Smooth muscle cell (in vitro differentiated cells): ENCODE results near the gene MACROD2. TPM values are rescaled to one million over a fixed set of nuclear protein-coding genes. Genes with fewer than 3 reads are reported as not detected.

Experiments used
- DNase-seq: peaks from one replicate; lab custom pipeline; 2025; ENCODE audit not compliant: unreplicated experiment; lab: John Stamatoyannopoulos, UW
- H2AFZ ChIP-seq: fragments of 200-600 bp; sonication (generic); 2 replicates; pipeline ENCODE4 v1.6.0; 2016; ENCODE audit warnings: antibody characterized with exemption, low read depth, mild to moderate bottlenecking
- H3F3A ChIP-seq: fragments of 200-600 bp; sonication (generic); 2 replicates; pipeline ENCODE4 v1.6.0; 2017; ENCODE audit warnings: antibody characterized with exemption, low read depth
- H3K27ac ChIP-seq: fragments of 200-600 bp; sonication (generic); 2 replicates; pipeline ENCODE4 v1.5.1; 2016; ENCODE audit warnings: low read depth, mild to moderate bottlenecking
- H3K27me3 ChIP-seq: fragments of 200-600 bp; sonication (generic); 2 replicates; pipeline ENCODE4 v1.6.1; 2016; ENCODE audit warnings: low read depth, mild to moderate bottlenecking
- H3K36me3 ChIP-seq: fragments of 200-600 bp; sonication (generic); 2 replicates; pipeline ENCODE4 v1.5.1; 2016; ENCODE audit warnings: low read depth
- H3K4me1 ChIP-seq: fragments of 200-600 bp; sonication (generic); 2 replicates; pipeline ENCODE4 v1.5.1; 2016; ENCODE audit warnings: low read depth
- H3K4me2 ChIP-seq: fragments of 200-600 bp; sonication (generic); 2 replicates; pipeline ENCODE4 v1.6.0; 2016; ENCODE audit warnings: mild to moderate bottlenecking
- H3K4me3 ChIP-seq: fragments of 200-600 bp; sonication (generic); 2 replicates; pipeline ENCODE4 v1.5.1; 2016; ENCODE audit warnings: mild to moderate bottlenecking
- H3K79me2 ChIP-seq: fragments of 200-600 bp; sonication (generic); 2 replicates; pipeline ENCODE4 v1.6.0; 2016; ENCODE audit warnings: low read depth, mild to moderate bottlenecking
- H3K9ac ChIP-seq: fragments of 200-600 bp; sonication (generic); 2 replicates; pipeline ENCODE4 v1.6.0; 2016; ENCODE audit warnings: low read depth
- H3K9me3 ChIP-seq: fragments of 200-600 bp; sonication (generic); replicated peaks from 2 replicates; pipeline ENCODE4 v1.5.1; 2016; ENCODE audit warnings: low read depth
- H4K20me1 ChIP-seq: fragments of 200-600 bp; sonication (generic); 2 replicates; pipeline ENCODE4 v1.6.0; 2016; ENCODE audit warnings: low read depth
- WGBS: methylation state at CpG from one replicate; pipeline ENCODE4 v1.1.7; 2016; ENCODE audit warnings: low lambda C conversion rate; 5-methylcytosine and 5-hydroxymethylcytosine counted together
- polyA plus RNA-seq: library from polyadenylated mRNA; unstranded; fragments of >200 nt; fragmentation: Nextera tagmentation; extraction: Ambion mirVana; gene quantifications from 2 replicates; pipeline ENCODE4 v1.2.1, GENCODE V29; 2016
- total RNA-seq: library from RNA; depleted of rRNA; stranded (reverse); fragments of >200 nt; gene quantifications from 2 replicates; pipeline ENCODE4 v1.2.3, GENCODE V29; 2014
- TF ChIP-seq, protein P1 (sequence below): fragments of 200-600 bp; sonication (generic); IDR thresholded peaks from 2 replicates; pipeline ENCODE4 v1.5.1; 2017; ENCODE audit warnings: borderline replicate concordance, mild to moderate bottlenecking, antibody characterized with exemption; ENCODE audit not compliant: insufficient read depth, poor library complexity, severe bottlenecking

The MACROD2 gene
- total and polyA plus RNA-seq, 2 experiments from 2014 or later, result 0.04 to 0.32 TPM

DNA sequence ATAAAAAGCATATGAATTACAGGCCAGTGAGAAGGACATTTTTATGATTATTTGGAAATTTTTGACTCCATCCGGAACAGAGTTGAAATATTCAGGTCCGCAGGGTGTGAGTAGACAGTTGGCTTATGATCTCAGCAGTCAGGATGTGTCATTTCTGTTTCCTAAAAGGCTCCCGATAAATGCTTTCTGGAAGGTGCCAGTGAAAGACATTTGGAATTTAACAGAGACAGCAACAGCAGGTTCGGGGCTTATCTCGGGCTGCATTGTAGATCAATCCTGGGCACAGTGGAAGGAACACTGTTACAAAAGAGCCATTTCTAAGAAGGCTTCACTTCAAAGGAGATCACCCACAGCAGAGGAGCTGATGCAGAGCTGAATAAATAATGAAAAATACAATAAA is 1643.5 kb downstream of the MACROD2 start:
- Histone ChIP-seq H3F3A (no peaks in the 10 kb centered on the region), H2AFZ (no peak overlapping the region), H3K79me2 (no peaks in the 10 kb centered on the region), H3K4me2 (no peak overlapping the region), H4K20me1 (no peaks in the 10 kb centered on the region), H3K9me3 (no peaks in the 10 kb centered on the region), H3K9ac (no peak overlapping the region), H3K36me3 (no peaks in the 10 kb centered on the region), H3K27me3 (no peaks in the 10 kb centered on the region), H3K4me3 (no peak overlapping the region), H3K27ac (no peak overlapping the region), H3K4me1 (peaks cover 18% of the 10 kb centered on the region)
- 85% methylated on average over 5 of the region's 5 CpGs for WGBS
- TF ChIP-seq, protein P1, sequence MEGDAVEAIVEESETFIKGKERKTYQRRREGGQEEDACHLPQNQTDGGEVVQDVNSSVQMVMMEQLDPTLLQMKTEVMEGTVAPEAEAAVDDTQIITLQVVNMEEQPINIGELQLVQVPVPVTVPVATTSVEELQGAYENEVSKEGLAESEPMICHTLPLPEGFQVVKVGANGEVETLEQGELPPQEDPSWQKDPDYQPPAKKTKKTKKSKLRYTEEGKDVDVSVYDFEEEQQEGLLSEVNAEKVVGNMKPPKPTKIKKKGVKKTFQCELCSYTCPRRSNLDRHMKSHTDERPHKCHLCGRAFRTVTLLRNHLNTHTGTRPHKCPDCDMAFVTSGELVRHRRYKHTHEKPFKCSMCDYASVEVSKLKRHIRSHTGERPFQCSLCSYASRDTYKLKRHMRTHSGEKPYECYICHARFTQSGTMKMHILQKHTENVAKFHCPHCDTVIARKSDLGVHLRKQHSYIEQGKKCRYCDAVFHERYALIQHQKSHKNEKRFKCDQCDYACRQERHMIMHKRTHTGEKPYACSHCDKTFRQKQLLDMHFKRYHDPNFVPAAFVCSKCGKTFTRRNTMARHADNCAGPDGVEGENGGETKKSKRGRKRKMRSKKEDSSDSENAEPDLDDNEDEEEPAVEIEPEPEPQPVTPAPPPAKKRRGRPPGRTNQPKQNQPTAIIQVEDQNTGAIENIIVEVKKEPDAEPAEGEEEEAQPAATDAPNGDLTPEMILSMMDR, result no peak
- DNase-seq, result no peak

DNA sequence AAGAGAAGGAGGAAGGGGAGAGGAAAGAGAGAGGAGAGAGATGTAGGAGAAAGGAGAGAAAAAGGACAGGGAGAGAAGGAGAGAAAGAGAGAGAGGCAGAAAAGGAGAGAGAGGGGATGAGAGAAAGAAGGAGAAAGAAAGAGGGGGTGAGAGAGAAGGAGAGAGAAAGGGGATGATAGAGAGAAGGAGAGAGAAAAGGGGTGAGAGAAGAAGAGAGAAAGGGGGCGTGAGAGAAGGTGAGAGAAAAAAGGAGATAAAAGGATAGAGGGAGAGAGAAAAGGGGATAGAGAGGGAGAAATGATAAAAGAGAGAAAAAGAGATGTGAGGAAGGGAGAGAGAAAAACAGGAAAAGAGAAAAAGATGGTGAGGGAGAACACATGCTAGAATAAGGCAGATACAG is 1644.5 kb downstream of the MACROD2 start:
- no peak overlapping the region for H3K9ac ChIP-seq
- WGBS, result 78% methylated on average over 1 of the region's 1 CpG
- no peaks in the 10 kb centered on the region for H3K36me3 ChIP-seq
- no peak for DNase-seq
- H3K4me3 ChIP-seq, result no peak overlapping the region
- H3K27me3 ChIP-seq, result no peaks in the 10 kb centered on the region
- no peak overlapping the region for H3K4me2 ChIP-seq
- no peaks in the 10 kb centered on the region for H3K79me2 ChIP-seq
- H3K27ac ChIP-seq, result no peak overlapping the region
- H3K9me3 ChIP-seq, result no peaks in the 10 kb centered on the region
- peaks cover 18% of the 10 kb centered on the region for H3K4me1 ChIP-seq
- TF ChIP-seq, protein P1, result no peak
- H2AFZ ChIP-seq, result no peak overlapping the region
- no peaks in the 10 kb centered on the region for H3F3A ChIP-seq
- no peaks in the 10 kb centered on the region for H4K20me1 ChIP-seq

DNA sequence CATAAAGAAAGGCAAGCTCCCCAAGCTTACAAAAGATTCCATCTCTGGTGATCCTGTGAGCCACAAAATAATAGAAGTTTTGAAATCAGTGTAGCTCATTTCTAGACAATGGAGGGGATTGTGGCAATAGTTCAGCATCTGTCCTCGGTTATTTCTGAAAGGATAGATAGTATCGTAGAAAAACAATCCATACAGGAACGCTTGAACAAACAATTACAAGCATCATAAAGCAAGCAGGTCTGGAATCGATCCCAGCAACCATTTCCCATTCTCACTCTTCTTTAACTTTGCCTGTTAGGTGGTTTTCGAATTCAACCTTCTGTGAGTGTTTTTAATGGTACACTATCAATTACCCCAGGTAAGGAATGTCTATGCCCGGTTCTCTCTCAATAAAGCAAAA is 1646.8 kb downstream of the MACROD2 start:
- no peak for DNase-seq
- H3K4me1 ChIP-seq, result peaks cover 18% of the 10 kb centered on the region
- H3K36me3 ChIP-seq, result no peaks in the 10 kb centered on the region
- H3K27ac ChIP-seq, result no peak overlapping the region
- no peak overlapping the region for H3K4me3 ChIP-seq
- H3K4me2 ChIP-seq, result no peak overlapping the region
- H3K27me3 ChIP-seq, result no peaks in the 10 kb centered on the region
- TF ChIP-seq, protein P1, result no peak
- no peak overlapping the region for H2AFZ ChIP-seq
- no peaks in the 10 kb centered on the region for H3K9me3 ChIP-seq
- no peak overlapping the region for H3K9ac ChIP-seq
- H3K79me2 ChIP-seq, result no peaks in the 10 kb centered on the region
- H3F3A ChIP-seq, result no peaks in the 10 kb centered on the region
- H4K20me1 ChIP-seq, result no peaks in the 10 kb centered on the region
- 93% methylated on average over 6 of the region's 6 CpGs for WGBS

DNA sequence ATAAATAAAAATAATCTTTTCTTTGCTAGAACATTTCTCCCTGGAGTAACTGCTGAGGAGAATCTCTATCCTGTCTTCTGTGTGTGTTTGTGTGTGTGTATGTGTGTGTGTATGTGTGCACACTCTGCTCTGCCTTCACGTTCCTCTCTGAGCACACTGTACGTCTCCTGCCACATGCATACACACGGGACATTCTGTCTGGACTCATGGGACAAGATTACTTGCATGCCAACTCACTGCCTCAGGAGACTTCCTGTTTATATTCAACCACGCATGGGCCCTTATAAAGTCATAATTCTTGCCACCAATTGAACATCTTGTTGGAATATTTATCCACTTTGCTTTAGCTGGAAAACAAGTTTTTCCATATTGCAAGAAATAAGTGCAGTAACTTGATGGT is 1647.4 kb downstream of the MACROD2 start:
- H3F3A ChIP-seq, result no peaks in the 10 kb centered on the region
- H3K9ac ChIP-seq, result no peak overlapping the region
- H2AFZ ChIP-seq, result no peak overlapping the region
- H3K9me3 ChIP-seq, result no peaks in the 10 kb centered on the region
- H3K4me2 ChIP-seq, result no peak overlapping the region
- WGBS, result 43% methylated on average over 4 of the region's 4 CpGs
- no peak for DNase-seq
- no peaks in the 10 kb centered on the region for H4K20me1 ChIP-seq
- TF ChIP-seq, protein P1, result no peak
- no peaks in the 10 kb centered on the region for H3K27me3 ChIP-seq
- H3K36me3 ChIP-seq, result no peaks in the 10 kb centered on the region
- no peak overlapping the region for H3K4me3 ChIP-seq
- H3K4me1 ChIP-seq, result peaks cover 12% of the 10 kb centered on the region
- H3K27ac ChIP-seq, result no peak overlapping the region
- no peaks in the 10 kb centered on the region for H3K79me2 ChIP-seq
